GM18519 (cell line): ENCODE measurements around the gene RANBP1.
"Not testable (repeated sequence)": the region's sequence is repeated elsewhere in the genome, so short reads cannot be mapped to it uniquely, and the experiment has no call there.

Source experiments
- ATAC-seq: cut with Tn5 transposase; IDR thresholded peaks from one replicate; pipeline ENCODE4 v1.9.1; 2021; ENCODE audit warnings: mild to moderate bottlenecking, moderate library complexity; ENCODE audit not compliant: unreplicated experiment, low FRiP score

The RANBP1 gene

GRCh38 chr22:20147237-20147988 is 31.5 kb downstream of the RANBP1 start:
- ATAC-seq, result no peak

GRCh38 chr22:20148414-20148813 is 32.5 kb downstream of the RANBP1 start:
- no peak for ATAC-seq

GRCh38 chr22:20149257-20150250 is 33.6 kb downstream of the RANBP1 start:
- no peak for ATAC-seq

GRCh38 chr22:20150381-20151275 is 34.7 kb downstream of the RANBP1 start, which contains the start of gene CCDC188:
CCDC188 (minus strand) TSS chr22:20151055; CDS start chr22:20150986, 69 bp downstream.
- ATAC-seq, result no peak

- ATAC-seq, result no peak
These were observed 35.3 kb downstream of the RANBP1 start for GRCh38 chr22:20151276-20151588.

GRCh38 chr22:20152464-20152890 is 36.6 kb downstream of the RANBP1 start:
- ATAC-seq, result no peak

GRCh38 chr22:20153945-20154344 is 38.0 kb downstream of the RANBP1 start:
- no peak for ATAC-seq

GRCh38 chr22:20154602-20155187 is 38.8 kb downstream of the RANBP1 start:
- no peak for ATAC-seq

GRCh38 chr22:20155330-20156041 is 39.6 kb downstream of the RANBP1 start:
- ATAC-seq, result no peak

- ATAC-seq, result no peak
These were observed 40.1 kb downstream of the RANBP1 start for GRCh38 chr22:20156042-20156389.

GRCh38 chr22:20156611-20157429 is 40.9 kb downstream of the RANBP1 start:
- no peak for ATAC-seq

- no peak for ATAC-seq
These were observed 41.7 kb downstream of the RANBP1 start for GRCh38 chr22:20157430-20158183.

GRCh38 chr22:20158391-20159036 is 42.6 kb downstream of the RANBP1 start:
- no peak for ATAC-seq

- no peak for ATAC-seq
These were observed 43.2 kb downstream of the RANBP1 start for GRCh38 chr22:20159076-20159475.

GRCh38 chr22:20159531-20159930 is 43.6 kb downstream of the RANBP1 start:
- ATAC-seq, result not testable (repeated sequence)

GRCh38 chr22:20160041-20160440 is 44.1 kb downstream of the RANBP1 start:
- no peak for ATAC-seq

GRCh38 chr22:20164863-20165262 is 49.0 kb downstream of the RANBP1 start:
- no peak for ATAC-seq
